ENCODE results near the gene MACROD2. TPM values are rescaled to one million over a fixed set of nuclear protein-coding genes. Genes with fewer than 3 reads are reported as not detected.
A peak's percentile ranks its signal among the peaks of the same experiment; 100 is the strongest.

Gene MACROD2
- total RNA-seq, 1 experiment from 2014 or later = 0.12 TPM

- no peak overlapping the region for H3K27ac ChIP-seq
- H3K4me1 ChIP-seq = peaks cover 2% of the 10 kb centered on the region; the same call in 1 of the 2 replicates
- no peaks in the 10 kb centered on the region for H3K9me3 ChIP-seq (replicated peaks)
- H3K4me3 ChIP-seq = no peak overlapping the region
- no peaks in the 10 kb centered on the region for H3K27me3 ChIP-seq
- no peak for DNase-seq
- H3K36me3 ChIP-seq = no peaks in the 10 kb centered on the region
Observed at GRCh38 chr20:15658295-15658694, 1663.0 kb downstream of the MACROD2 start.

DNA sequence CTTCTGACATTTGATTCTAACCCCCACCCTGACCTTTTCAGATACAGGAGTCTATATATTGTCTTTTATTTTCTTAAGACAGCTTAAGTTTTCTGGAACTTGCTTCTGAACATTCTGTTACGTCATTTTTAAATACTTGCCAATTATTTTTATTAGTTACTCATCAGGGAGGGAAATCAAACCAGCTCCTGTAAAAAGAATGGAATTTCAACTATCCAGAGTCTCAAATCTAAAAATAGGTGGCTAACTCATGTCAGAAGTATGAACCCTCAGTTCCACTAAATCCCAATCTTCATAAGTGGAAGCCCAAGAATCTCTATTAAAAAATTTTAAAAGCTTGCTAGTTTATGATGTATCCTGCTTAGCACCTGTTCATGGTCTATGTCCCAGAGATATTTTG lies 1677.9 kb downstream of the MACROD2 start:
- Histone ChIP-seq H3K4me3 (no peak overlapping the region), H3K27me3 (no peaks in the 10 kb centered on the region), H3K36me3 (no peaks in the 10 kb centered on the region), H3K4me1 (no peaks in the 10 kb centered on the region), H3K27ac (no peak overlapping the region), H3K9me3 (replicated peaks) (no peaks in the 10 kb centered on the region)
- DNase-seq = no peak

DNA sequence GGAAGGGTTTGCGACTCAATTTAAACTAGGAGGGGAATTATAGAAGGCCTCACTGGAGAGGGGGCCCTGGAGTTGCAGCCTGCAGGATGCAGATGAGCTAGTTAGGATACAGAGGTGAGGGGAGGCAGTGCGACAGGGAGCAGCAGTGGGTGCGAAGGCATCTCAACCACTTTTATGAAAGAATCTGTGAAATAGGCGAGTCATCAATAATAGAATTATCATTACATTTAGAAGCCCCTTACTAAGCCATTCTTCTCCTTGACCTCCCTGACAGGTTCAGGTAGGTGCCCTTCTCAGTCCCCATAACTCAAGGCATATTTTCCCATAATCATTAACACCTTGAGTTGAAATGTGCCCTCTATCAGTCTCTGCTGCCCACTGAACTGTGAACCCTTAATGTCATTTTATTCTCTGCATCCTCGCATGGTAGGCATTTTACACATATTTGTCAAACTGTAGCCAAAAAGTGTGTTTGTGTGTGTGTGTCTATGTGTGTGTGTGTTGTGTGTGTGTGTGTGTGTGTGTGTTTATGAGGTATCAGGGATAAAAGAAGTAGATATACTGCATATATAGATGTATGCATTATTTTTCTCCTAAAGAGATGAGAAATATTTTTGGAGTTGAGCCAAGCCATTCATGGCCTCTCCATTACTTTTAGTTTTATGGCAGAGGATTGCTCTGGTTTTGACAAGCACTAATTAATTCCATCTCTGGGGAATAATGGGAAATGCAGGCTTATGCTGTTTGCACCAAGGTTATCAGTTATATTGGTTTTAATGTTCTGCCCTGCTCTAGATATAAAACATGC lies 1679.1 kb downstream of the MACROD2 start:
- no peak overlapping the region for H3K27ac ChIP-seq
- DNase-seq = no peak
- H3K36me3 ChIP-seq = no peaks in the 10 kb centered on the region
- no peaks in the 10 kb centered on the region for H3K4me1 ChIP-seq
- H3K9me3 ChIP-seq (replicated peaks) = no peaks in the 10 kb centered on the region
- no peak overlapping the region for H3K4me3 ChIP-seq
- H3K27me3 ChIP-seq = no peaks in the 10 kb centered on the region

GRCh38 chr20:15675061-15675514 lies 1679.8 kb downstream of the MACROD2 start:
- no peaks in the 10 kb centered on the region for H3K27me3 ChIP-seq
- H3K36me3 ChIP-seq = no peaks in the 10 kb centered on the region
- no peak overlapping the region for H3K27ac ChIP-seq

DNA sequence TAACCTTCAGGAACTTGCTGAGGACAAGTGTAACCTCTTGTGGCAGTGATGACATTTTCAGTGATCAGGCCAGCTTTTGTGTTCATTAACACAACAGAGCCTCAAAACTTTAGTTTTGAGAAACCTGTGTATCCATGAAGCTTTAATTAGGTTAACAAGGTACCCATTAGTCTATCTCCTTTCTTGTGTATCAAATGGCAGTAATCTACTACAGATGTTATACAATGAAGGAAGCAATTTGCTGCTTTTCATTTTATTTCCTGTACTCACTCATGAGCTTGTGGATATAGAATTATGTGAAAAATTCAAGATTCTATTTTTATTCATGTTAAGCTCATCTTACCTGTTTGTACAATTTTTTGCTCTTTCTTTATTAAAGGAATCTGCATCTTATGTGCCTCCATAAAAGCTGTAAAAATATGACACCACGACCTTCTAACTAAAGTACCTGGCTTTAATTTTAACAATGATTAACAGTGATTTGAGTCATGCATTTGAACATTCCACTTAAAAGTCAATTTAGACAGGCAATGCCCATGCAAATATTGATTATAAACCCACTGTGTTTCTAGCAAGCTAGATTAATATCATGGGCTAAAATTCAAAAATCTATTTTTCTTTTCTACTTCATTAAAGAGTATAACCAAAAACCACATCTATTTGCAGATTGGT lies 1680.6 kb downstream of the MACROD2 start:
- Histone ChIP-seq H3K9me3 (replicated peaks) (no peaks in the 10 kb centered on the region), H3K27me3 (no peaks in the 10 kb centered on the region), H3K27ac (no peak overlapping the region), H3K36me3 (no peaks in the 10 kb centered on the region), H3K4me1 (no peaks in the 10 kb centered on the region), H3K4me3 (no peak overlapping the region)
- DNase-seq = no peak

More at GRCh38 chr20:15675061-15675514, 1679.8 kb downstream of the MACROD2 start:
- DNase-seq = no peak
- H3K9me3 ChIP-seq (replicated peaks) = no peaks in the 10 kb centered on the region
- H3K4me3 ChIP-seq = no peak overlapping the region
- no peaks in the 10 kb centered on the region for H3K4me1 ChIP-seq

DNA sequence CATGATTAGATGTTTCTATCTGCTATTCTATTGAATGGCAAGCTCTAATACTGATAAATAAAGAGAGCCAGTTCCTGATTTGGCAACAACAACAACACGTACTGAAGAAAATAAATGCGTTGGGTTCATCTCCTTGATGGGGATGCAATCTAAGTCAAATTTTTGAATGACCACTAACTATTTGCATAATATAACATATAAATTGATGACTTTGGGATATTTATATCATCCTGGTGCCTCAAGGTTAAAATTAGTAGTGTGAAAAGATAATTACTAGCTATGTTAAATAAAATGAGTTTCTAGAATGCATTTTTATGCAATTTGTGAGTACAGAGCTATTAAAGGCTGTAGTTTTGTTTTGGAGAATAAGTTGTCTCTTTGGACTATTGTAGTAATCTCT lies 1681.5 kb downstream of the MACROD2 start:
- H3K27ac ChIP-seq = no peak overlapping the region
- H3K9me3 ChIP-seq (replicated peaks) = no peaks in the 10 kb centered on the region
- H3K36me3 ChIP-seq = no peaks in the 10 kb centered on the region
- H3K4me3 ChIP-seq = no peak overlapping the region
- DNase-seq = no peak
- H3K4me1 ChIP-seq = no peaks in the 10 kb centered on the region
- no peaks in the 10 kb centered on the region for H3K27me3 ChIP-seq

DNA sequence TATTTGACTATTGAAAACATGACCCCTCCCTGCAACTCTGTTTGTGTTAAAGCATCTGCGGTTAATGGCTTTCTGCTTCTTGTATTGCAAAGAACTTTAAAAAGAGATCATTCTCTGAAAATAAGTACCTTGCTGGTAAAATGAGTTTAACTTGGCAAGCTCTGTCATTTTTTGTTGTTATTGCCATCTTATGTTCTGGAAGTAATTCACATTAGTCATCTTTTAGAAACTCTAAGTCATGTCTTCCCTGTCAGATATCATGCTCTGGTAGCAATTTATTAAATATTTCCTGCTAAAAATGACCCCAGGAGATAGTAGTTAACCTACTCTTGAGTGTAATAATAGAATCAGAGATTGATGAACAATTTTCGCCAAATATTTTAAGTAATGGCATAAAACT lies 1687.4 kb downstream of the MACROD2 start:
- no peaks in the 10 kb centered on the region for H3K36me3 ChIP-seq
- no peaks in the 10 kb centered on the region for H3K27me3 ChIP-seq
- no peaks in the 10 kb centered on the region for H3K9me3 ChIP-seq (replicated peaks)
- DNase-seq = no peak
- H3K4me1 ChIP-seq = no peaks in the 10 kb centered on the region
- H3K4me3 ChIP-seq = no peak overlapping the region
- no peak overlapping the region for H3K27ac ChIP-seq

DNA sequence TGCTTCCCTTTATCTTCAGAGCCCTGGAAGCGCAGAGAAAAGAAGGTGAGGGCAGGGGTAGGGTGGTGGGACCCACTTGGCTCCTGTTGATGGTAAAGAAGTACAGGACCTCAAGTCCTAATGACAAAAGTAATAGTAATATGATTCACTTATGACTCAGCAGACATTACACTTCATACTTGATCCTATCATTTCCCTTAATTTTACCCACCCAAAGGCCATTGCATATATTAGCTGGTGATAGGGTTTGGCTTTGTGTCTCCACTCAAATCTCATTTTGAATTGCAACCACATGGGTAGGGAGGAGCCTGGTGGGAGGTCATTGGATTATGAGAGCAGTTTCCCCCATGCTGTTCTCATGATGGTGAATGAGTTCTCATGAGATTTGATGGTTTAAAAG lies 1697.3 kb downstream of the MACROD2 start:
- Histone ChIP-seq H3K4me3 (no peak overlapping the region), H3K9me3 (replicated peaks) (no peaks in the 10 kb centered on the region), H3K27ac (no peak overlapping the region)

GRCh38 chr20:15699431-15700146 lies 1704.3 kb downstream of the MACROD2 start:
- H3K4me3 ChIP-seq = no peak overlapping the region
- no peaks in the 10 kb centered on the region for H3K9me3 ChIP-seq (replicated peaks)
- no peaks in the 10 kb centered on the region for H3K36me3 ChIP-seq
- no peaks in the 10 kb centered on the region for H3K4me1 ChIP-seq
- peak; percentile 7 to 34 for DNase-seq
- H3K27ac ChIP-seq = no peak overlapping the region
- no peaks in the 10 kb centered on the region for H3K27me3 ChIP-seq

More for the DNA sequence above, 1697.3 kb downstream of the MACROD2 start:
- no peak for DNase-seq
- Histone ChIP-seq H3K4me1 (no peaks in the 10 kb centered on the region), H3K36me3 (no peaks in the 10 kb centered on the region), H3K27me3 (no peaks in the 10 kb centered on the region)

GRCh38 chr20:15700147-15700765 lies 1704.9 kb downstream of the MACROD2 start:
- no peak overlapping the region for H3K4me3 ChIP-seq
- no peaks in the 10 kb centered on the region for H3K4me1 ChIP-seq
- H3K36me3 ChIP-seq = no peaks in the 10 kb centered on the region
- no peak overlapping the region for H3K27ac ChIP-seq
- DNase-seq = no peak
- H3K9me3 ChIP-seq (replicated peaks) = no peaks in the 10 kb centered on the region
- no peaks in the 10 kb centered on the region for H3K27me3 ChIP-seq

- no peak overlapping the region for H3K4me3 ChIP-seq
- DNase-seq = no peak
- no peaks in the 10 kb centered on the region for H3K4me1 ChIP-seq
- H3K9me3 ChIP-seq (replicated peaks) = no peaks in the 10 kb centered on the region
- H3K27ac ChIP-seq = no peak overlapping the region
- no peaks in the 10 kb centered on the region for H3K27me3 ChIP-seq
- H3K36me3 ChIP-seq = no peaks in the 10 kb centered on the region
Observed at GRCh38 chr20:15702161-15702560, 1706.8 kb downstream of the MACROD2 start.

- H3K27ac ChIP-seq = no peak overlapping the region
- DNase-seq = no peak
- no peaks in the 10 kb centered on the region for H3K36me3 ChIP-seq
Observed at GRCh38 chr20:15703171-15703911, 1708.0 kb downstream of the MACROD2 start.

GRCh38 chr20:15705975-15706374 lies 1710.7 kb downstream of the MACROD2 start:
- Histone ChIP-seq H3K27me3 (no peaks in the 10 kb centered on the region), H3K4me1 (no peaks in the 10 kb centered on the region), H3K36me3 (no peaks in the 10 kb centered on the region), H3K9me3 (replicated peaks) (no peaks in the 10 kb centered on the region), H3K4me3 (no peak overlapping the region), H3K27ac (no peak overlapping the region)
- DNase-seq = no peak

More at GRCh38 chr20:15703171-15703911, 1708.0 kb downstream of the MACROD2 start:
- H3K4me3 ChIP-seq = no peak overlapping the region
- no peaks in the 10 kb centered on the region for H3K9me3 ChIP-seq (replicated peaks)
- H3K4me1 ChIP-seq = no peaks in the 10 kb centered on the region
- H3K27me3 ChIP-seq = no peaks in the 10 kb centered on the region

GRCh38 chr20:15706719-15707118 lies 1711.4 kb downstream of the MACROD2 start:
- DNase-seq = no peak
- H3K27me3 ChIP-seq = no peaks in the 10 kb centered on the region
- H3K36me3 ChIP-seq = no peaks in the 10 kb centered on the region
- no peaks in the 10 kb centered on the region for H3K9me3 ChIP-seq (replicated peaks)
- no peak overlapping the region for H3K27ac ChIP-seq
- H3K4me1 ChIP-seq = no peaks in the 10 kb centered on the region
- no peak overlapping the region for H3K4me3 ChIP-seq
